ENCODE results near the gene VPS51. TPM values are rescaled to one million over a fixed set of nuclear protein-coding genes. Genes with fewer than 3 reads are reported as not detected.

VPS51 gene
- total and polyA plus RNA-seq, 9 of the 15 experiments (the other 6 are each of a cell fraction or from before 2014, with no cell fraction given): 1.8 to 143 (median 46.8) TPM

DNA sequence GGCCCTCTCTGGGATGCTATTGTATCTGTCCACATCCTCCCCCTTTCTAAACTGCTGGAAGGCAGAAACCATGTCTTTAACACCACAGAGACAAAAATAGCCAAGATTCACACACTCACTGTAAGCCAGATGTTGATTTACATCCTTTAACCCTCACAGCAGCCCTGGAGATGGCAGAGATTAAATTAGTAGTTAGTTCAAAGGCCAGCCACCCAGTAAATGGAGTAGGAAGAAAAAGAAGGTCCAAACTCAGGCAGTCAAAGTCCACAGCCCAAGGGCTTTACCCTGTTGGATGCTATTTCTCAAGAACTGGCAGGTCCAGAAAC is 23.6 kb downstream of the VPS51 start:
- no peak overlapping the region for H3K4me2 ChIP-seq (ENCODE audit: insufficient read depth, low read length)
- BruUV-seq (replicated peaks): no TSS peak
- in situ Hi-C loops (cut with MboI) (no loop called here), intact Hi-C loops (cut with micrococcal nuclease) (loop anchor here (10.0 kb wide), 2 partner anchors 195 to 235 kb away; partner anchors contain the start of gene CDC42EP2)
- H3K27ac ChIP-seq (ENCODE audit: extremely low read depth, low read depth, low read length): no peak overlapping the region
- peak overlapping the region in 1 of 2 experiments; percentile 98; a peak in 1 of 4 replicates for H3K9ac ChIP-seq (ENCODE audit: insufficient read depth in 1 of 2, low read depth in 2 of 2, low read length in 2 of 2)
- no peak overlapping the region for H3K4me3 ChIP-seq
- no peaks in the 10 kb centered on the region for H3K27me3 ChIP-seq (ENCODE audit: control insufficient read depth in 2 of 2, insufficient read depth in 2 of 2, low read length in 2 of 2)
- ATAC-seq: no peak
- ChIA-PET CTCF (ENCODE audit: low intra/inter-chr PET ratio) (interaction anchor here (1.1 kb wide), 1 partner anchor 105 kb away, joined by 3 read pairs; the partner anchor contains the start of gene ARL2), POLR2A (interaction anchor here (0.6 to 9.5 kb wide), 10 partner anchors 8 to 320 kb away, joined by 3 to 182 read pairs (median 3); partner anchors contain the start of genes SYVN1 and TM7SF2)
- no peak for DNase-seq (ENCODE audit: extremely low read depth in 1 of 4, low spot score in 3 of 4)
- no peak for FAIRE-seq
- TF ChIP-seq SUPT5H (IDR thresholded peaks at IDR 0.05) (0 out of 2 replicates have a peak, but pooled peaks have one; percentile 13), NR2F6 (CRISPR knock-in tag; IDR thresholded peaks at IDR 0.05) (no peak), YBX1 (IDR thresholded peaks at IDR 0.05) (no peak), CC2D1A (IDR thresholded peaks at IDR 0.05) (no peak), POLR2A (conservative IDR thresholded peaks at IDR 0.05) (no peak), LEF1 (IDR thresholded peaks at IDR 0.05) (no peak), ZNF311 (CRISPR knock-in tag; IDR thresholded peaks at IDR 0.05) (no peak), ZNF324 (CRISPR knock-in tag; IDR thresholded peaks at IDR 0.05) (no peak), MGA (IDR thresholded peaks at IDR 0.05) (no peak), RBFOX2 (IDR thresholded peaks at IDR 0.05; ENCODE audit: low read depth, low read length) (0 out of 2 replicates have a peak, but pooled peaks have one; percentile 49), ASH1L (IDR thresholded peaks at IDR 0.05; ENCODE audit: borderline replicate concordance, low read depth, partially characterized antibody) (no peak), MCM7 (IDR thresholded peaks at IDR 0.05) (no peak)
- TF ChIP-seq, protein P1, sequence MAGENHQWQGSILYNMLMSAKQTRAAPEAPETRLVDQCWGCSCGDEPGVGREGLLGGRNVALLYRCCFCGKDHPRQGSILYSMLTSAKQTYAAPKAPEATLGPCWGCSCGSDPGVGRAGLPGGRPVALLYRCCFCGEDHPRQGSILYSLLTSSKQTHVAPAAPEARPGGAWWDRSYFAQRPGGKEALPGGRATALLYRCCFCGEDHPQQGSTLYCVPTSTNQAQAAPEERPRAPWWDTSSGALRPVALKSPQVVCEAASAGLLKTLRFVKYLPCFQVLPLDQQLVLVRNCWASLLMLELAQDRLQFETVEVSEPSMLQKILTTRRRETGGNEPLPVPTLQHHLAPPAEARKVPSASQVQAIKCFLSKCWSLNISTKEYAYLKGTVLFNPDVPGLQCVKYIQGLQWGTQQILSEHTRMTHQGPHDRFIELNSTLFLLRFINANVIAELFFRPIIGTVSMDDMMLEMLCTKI (IDR thresholded peaks at IDR 0.05; ENCODE audit: partially characterized antibody): no peak
- H2AFZ ChIP-seq (ENCODE audit: low read depth, low read length): no peak overlapping the region
- H3K79me2 ChIP-seq (ENCODE audit: control insufficient read depth, insufficient read depth, low read length): peaks cover 75% of the 10 kb centered on the region
- H3K4me1 ChIP-seq (replicated peaks in 1 of 2; ENCODE audit: control insufficient read depth in 2 of 2, insufficient read depth in 2 of 2, low read length in 2 of 2): peaks cover 21 to 40% of the 10 kb centered on the region in 2 experiments; a peak in 4 of 5 replicates
- H3K9me1 ChIP-seq (ENCODE audit: control insufficient read depth, insufficient read depth, low read length): no peaks in the 10 kb centered on the region
- peaks cover 69% of the 10 kb centered on the region for H3K36me3 ChIP-seq (ENCODE audit: control insufficient read depth, insufficient read depth, low read length)
- H3K9me3 ChIP-seq (replicated peaks; ENCODE audit: control insufficient read depth, insufficient read depth, low read depth, low read length): no peaks in the 10 kb centered on the region
- H4K20me1 ChIP-seq (replicated peaks; ENCODE audit: control insufficient read depth, insufficient read depth, low read length): no peaks in the 10 kb centered on the region

Measured in K562 (cell line).